Fibroblast of villous mesenchyme (primary cell): ENCODE data around the gene BAIAP3. TPM values are rescaled to one million over a fixed set of nuclear protein-coding genes. Genes with fewer than 3 reads are reported as not detected.
A peak's percentile ranks its signal among the peaks of the same experiment; 100 is the strongest.

Experiments used
- DNase-seq: peaks from one replicate; pipeline ENCODE4 v3.0.0-alpha.2; 2010; ENCODE audit warnings: low read depth
- H3K4me3 ChIP-seq: 2 replicates; pipeline ENCODE4 v1.5.1; 2011; ENCODE audit warnings: low read depth, mild to moderate bottlenecking, low read length
- total RNA-seq: library from RNA; depleted of rRNA; stranded (reverse); fragments of >200 nt; gene quantifications from 2 replicates; pipeline ENCODE4 v1.2.3, GENCODE V29; 2012
- TF ChIP-seq, protein P1 (sequence below): IDR thresholded peaks from 2 replicates; pipeline ENCODE4 v1.5.1; 2012; ENCODE audit warnings: low read depth, mild to moderate bottlenecking, low read length; ENCODE audit not compliant: insufficient read depth

The BAIAP3 gene, protein sequence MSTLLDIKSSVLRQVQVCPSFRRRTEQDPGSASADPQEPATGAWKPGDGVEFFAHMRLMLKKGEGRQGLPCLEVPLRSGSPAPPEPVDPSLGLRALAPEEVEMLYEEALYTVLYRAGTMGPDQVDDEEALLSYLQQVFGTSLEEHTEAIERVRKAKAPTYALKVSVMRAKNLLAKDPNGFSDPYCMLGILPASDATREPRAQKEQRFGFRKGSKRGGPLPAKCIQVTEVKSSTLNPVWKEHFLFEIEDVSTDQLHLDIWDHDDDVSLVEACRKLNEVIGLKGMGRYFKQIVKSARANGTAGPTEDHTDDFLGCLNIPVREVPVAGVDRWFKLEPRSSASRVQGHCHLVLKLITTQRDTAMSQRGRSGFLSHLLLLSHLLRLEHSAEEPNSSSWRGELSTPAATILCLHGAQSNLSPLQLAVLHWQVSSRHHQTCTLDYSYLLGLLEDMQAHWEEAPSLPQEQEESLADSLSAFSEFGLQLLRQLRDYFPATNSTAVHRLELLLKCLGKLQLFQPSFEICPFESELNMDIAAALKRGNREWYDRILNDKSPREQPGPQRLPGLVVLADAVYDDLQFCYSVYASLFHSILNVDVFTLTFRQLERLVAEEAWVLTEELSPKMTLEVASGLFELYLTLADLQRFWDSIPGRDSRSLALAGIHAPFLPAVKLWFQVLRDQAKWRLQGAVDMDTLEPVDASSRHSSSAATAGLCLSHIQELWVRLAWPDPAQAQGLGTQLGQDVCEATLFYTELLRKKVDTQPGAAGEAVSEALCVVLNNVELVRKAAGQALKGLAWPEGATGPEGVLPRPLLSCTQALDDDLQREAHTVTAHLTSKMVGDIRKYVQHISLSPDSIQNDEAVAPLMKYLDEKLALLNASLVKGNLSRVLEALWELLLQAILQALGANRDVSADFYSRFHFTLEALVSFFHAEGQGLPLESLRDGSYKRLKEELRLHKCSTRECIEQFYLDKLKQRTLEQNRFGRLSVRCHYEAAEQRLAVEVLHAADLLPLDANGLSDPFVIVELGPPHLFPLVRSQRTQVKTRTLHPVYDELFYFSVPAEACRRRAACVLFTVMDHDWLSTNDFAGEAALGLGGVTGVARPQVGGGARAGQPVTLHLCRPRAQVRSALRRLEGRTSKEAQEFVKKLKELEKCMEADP
- under 0.01 and 0.32 TPM in 2 replicates for total RNA-seq

DNA sequence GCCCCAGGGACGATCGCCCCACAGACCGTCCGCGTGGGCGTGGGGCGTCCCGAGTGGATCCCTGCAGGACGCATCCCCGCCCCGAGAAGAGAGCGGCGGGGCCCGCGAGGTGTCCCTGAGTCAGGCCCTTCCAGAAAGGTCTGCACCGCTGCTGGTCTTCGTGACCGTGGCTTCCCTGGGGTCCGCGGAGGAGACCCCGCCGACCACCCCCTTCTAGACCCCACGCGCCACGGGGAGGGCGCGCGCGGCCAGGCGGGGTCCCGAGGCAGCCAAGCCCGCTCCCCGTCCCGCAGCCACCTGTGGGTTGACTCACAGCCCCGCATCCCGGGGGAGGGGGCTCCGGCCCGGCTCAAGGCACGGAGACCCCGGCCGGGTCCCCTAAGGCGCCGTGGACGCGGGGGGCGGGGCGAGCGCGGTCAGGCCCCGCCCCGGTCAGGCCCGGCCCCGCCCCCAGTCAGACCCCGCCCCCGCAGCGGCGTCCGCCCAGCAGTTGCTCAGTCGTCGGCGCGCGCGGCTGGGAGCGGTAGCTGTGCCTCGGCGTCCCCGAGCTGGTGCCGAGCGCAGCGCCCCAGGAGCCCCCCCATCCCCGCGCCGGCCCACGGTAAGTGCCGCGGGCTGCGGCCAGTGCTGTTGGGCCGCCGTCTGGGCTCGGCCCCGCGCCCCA lies at the start of gene BAIAP3:
TSS of gene BAIAP3 (plus strand) at position 497 of the 664 bp plus-strand sequence. CDS start 4,905 bp downstream, outside the sequence.
- DNase-seq = peak; percentile 22
- TF ChIP-seq, protein P1, sequence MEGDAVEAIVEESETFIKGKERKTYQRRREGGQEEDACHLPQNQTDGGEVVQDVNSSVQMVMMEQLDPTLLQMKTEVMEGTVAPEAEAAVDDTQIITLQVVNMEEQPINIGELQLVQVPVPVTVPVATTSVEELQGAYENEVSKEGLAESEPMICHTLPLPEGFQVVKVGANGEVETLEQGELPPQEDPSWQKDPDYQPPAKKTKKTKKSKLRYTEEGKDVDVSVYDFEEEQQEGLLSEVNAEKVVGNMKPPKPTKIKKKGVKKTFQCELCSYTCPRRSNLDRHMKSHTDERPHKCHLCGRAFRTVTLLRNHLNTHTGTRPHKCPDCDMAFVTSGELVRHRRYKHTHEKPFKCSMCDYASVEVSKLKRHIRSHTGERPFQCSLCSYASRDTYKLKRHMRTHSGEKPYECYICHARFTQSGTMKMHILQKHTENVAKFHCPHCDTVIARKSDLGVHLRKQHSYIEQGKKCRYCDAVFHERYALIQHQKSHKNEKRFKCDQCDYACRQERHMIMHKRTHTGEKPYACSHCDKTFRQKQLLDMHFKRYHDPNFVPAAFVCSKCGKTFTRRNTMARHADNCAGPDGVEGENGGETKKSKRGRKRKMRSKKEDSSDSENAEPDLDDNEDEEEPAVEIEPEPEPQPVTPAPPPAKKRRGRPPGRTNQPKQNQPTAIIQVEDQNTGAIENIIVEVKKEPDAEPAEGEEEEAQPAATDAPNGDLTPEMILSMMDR = no peak
- peak within 1 kb of the TSS; percentile 48 for H3K4me3 ChIP-seq

DNA sequence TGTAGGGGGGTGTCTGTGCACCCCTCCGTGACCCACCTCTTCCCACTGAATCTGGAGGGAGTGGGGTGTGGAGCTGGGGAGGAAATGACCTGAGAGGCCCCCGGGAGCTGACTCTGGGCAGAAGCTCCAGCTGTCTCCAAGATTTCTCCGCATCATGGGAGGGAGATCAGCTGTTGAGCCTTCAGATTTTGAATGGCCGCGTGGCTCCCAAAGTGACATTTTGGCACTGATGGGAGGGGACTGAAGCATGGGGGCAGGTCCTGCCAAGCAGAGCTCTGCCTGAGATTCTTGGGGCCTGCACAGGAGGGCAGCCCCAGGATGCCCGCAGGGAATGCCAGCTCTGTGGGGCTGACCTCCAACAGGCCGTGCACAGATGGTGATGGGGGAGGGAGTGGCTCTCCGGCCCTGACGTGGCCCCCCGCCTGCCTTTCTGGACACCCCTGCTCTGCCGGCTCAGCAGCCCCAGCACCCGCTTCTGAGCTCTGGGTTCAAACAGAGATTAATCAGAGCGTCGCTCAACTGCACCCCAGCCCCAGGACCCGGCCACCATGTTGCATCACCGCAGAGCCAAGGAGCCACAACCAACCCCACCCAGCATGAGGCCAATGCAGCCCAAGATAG lies 49.3 kb upstream of the BAIAP3 start:
- TF ChIP-seq, protein P1 = no peak
- DNase-seq = no peak
- H3K4me3 ChIP-seq = no peak overlapping the region

DNA sequence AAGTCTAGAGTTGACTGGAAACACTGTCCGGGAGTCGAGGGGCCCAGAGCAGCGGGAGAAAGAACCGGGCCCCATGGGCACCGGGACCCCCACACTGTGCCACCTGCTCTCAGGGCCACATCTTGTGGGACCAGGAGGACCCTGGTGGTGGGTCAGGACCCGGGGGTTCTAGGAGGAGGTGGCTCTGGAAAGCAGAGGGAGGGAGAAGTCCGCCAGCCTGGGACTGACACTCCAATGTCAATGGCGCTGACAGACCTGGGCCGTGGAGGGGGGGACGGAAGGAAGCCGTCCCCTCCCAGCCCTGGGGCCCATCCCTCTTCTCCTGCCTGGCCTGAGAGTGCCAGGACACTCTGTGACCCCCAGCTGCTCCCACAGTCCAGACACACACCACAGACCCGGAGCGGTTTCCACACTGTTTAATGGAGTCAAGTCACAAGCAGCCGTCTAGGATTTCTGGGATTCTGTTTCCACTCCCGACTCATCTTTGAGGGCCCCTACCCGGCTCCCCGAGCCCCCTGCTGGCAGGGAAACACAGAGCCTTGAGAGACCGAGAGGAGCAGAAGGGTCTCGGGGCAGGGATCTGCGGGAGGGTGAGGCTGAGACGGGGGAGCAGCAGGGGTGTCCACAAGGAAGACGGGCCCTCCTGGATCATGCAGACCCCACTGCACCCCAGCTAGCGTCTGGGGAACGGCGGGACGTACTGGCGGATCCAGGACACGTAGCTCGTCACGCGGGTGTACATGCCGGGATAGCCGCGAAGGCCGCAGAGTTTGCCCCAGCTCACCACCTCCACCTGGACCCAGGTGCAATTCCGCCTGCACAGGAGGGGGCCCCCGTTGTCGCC lies 47.6 kb upstream of the BAIAP3 start:
- H3K4me3 ChIP-seq = no peak overlapping the region
- DNase-seq = no peak
- TF ChIP-seq, protein P1 = no peak

DNA sequence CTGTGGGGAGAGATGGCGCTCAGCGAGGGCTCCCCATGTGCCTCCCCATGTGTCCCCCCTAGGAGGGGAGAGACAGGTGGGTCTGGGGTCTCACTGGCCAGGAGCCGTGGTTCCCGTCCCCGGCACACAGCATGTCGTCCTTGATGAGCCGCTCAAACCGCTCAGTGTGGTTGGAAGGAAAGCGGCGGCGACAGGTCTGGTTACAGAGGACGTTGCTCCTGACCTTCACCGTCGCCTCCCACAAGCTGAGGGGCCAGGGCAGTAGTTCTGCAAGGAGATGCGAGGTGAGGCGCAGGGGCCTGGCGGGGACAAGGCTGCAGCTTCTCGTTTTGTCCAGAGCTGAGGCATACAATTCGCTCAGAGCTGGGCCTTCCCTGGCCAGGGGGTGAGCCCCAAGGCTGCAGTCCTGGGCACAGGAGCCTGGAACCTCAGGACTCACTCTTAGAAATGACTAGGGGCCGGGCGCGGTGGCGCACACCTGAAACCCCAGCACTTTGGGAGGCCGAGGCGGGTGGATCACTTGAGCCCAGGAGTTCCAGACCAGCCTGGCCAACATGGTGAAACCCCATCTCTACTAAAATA lies 46.8 kb upstream of the BAIAP3 start:
- TF ChIP-seq, protein P1 = no peak
- no peak overlapping the region for H3K4me3 ChIP-seq
- no peak for DNase-seq

DNA sequence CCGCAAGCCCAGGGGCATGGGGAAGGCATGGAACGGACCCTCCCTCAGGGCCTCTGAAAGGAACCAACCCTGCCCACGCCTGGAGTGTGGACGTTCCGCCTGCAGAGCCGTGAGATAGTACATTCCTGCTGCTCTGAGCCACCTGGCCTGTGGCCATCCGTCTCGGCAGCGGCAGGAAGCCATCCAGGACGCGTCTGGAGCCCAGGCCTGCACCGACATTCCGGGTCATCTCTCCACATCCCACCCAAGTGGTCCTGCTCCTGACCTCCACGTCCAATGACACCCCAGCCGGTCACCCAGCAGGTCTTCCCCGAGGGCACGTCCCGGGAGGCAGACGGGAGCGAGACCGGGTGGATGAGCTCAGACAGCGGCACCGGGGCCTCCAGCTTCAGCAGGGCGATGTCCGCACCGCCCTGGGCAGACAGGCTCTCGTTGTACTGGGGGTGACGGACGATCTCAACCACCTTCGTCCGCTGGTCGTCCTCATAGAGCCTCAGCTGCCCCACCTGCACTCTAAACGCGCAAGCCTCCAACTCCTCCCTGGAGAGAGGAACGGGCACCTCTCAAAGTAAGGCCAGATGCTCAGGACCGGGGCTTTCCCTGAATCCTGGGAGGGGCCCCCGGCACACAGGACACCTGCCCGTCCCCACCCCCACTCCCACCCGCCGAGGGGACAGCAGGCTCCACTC lies 45.3 kb upstream of the BAIAP3 start:
- H3K4me3 ChIP-seq = no peak overlapping the region
- no peak for DNase-seq
- TF ChIP-seq, protein P1 = no peak
